K562 (cell line): ENCODE measurements around the gene CSNK2A1. TPM values are rescaled to one million over a fixed set of nuclear protein-coding genes. Genes with fewer than 3 reads are reported as not detected.

Experiments
- ATAC-seq: fragments of 200-7000 bp; cut with Tn5 transposase; 3 replicates; pipeline ENCODE4 v1.9.1; 2020; ENCODE audit warnings: moderate library complexity
- BruUV-seq: library from RNA; stranded (reverse); fragments of 400-500 nt; replicated peaks from 2 replicates; lab custom pipeline; 2021; lab: Mats Ljungman, UMichigan
- CTCF ChIA-PET: fragments of 300-600 bp; formaldehyde crosslinking; extraction: SDS; loops from one replicate; lab custom pipeline; 2021; ENCODE audit warnings: low intra/inter-chr PET ratio; lab: Yijun Ruan, JAX
- POLR2A ChIA-PET: fragments of 300-600, 350-650 bp; sonication (Branson Sonifier 250); formaldehyde crosslinking; extraction: SDS; loops from one replicate; lab custom pipeline; 2021; ENCODE audit warnings: antibody characterized with exemption, inconsistent platforms; lab: Yijun Ruan, JAX
- DNase-seq, 4 experiments: peaks; one replicate each; pipeline versions ENCODE4 v3.0.0 to v3.0.0-alpha.2; 2011 to 2018; ENCODE audit warnings: low spot score in 3 of 4, mixed read lengths in 3 of 4; ENCODE audit errors: extremely low read depth in 1 of 4
- FAIRE-seq: peaks from 2 replicates; lab custom pipeline; 2011; peaks lifted over from hg19 to GRCh38; lab: Jason Lieb, UNC
- H2AFZ ChIP-seq: 2 replicates; pipeline ENCODE4 v1.6.0; 2011; ENCODE audit warnings: low read depth, low read length, control low read depth, inconsistent platforms
- H3K27ac ChIP-seq: fragments of 200-600 bp; 3 replicates; pipeline ENCODE4 v1.8.0; 2011; ENCODE audit warnings: low read depth, mild to moderate bottlenecking, control low read depth, inconsistent platforms, low read length, moderate library complexity, mixed read lengths; ENCODE audit errors: extremely low read depth
- H3K27me3 ChIP-seq, 2 experiments: fragments of 300-600 bp in 1 of 2; 2 replicates in 1 of 2; 3 replicates in 1 of 2; pipeline versions ENCODE4 v1.6.0 to v1.8.0; 2011; ENCODE audit warnings: inconsistent platforms in 2 of 2, low read length in 2 of 2, mild to moderate bottlenecking in 1 of 2, mixed read lengths in 1 of 2, moderate library complexity in 1 of 2; ENCODE audit not compliant: control insufficient read depth in 2 of 2, insufficient read depth in 2 of 2
- H3K36me3 ChIP-seq: fragments of 300-600 bp; 3 replicates; pipeline ENCODE4 v1.8.0; 2011; ENCODE audit warnings: mild to moderate bottlenecking, low read length, inconsistent platforms; ENCODE audit not compliant: control insufficient read depth, insufficient read depth
- H3K4me1 ChIP-seq, 2 experiments: fragments of 200-600 bp in 1 of 2; replicated peaks in 1 of 2; 2 replicates in 1 of 2; 3 replicates in 1 of 2; pipeline versions ENCODE4 v1.5.1 to v1.8.0; 2011; ENCODE audit warnings: inconsistent platforms in 2 of 2, low read length in 2 of 2, mild to moderate bottlenecking in 1 of 2, mixed read lengths in 1 of 2, moderate library complexity in 1 of 2; ENCODE audit not compliant: control insufficient read depth in 2 of 2, insufficient read depth in 2 of 2
- H3K4me2 ChIP-seq: 2 replicates; pipeline ENCODE4 v1.6.1; 2011; ENCODE audit warnings: low read length, control low read depth, inconsistent platforms, mixed read lengths; ENCODE audit not compliant: insufficient read depth
- H3K4me3 ChIP-seq: fragments of 200-600 bp; sonication (generic), shearing (Covaris generic); 2 replicates; pipeline ENCODE4 v1.5.1; 2016; ENCODE audit warnings: control low read depth, inconsistent platforms
- H3K79me2 ChIP-seq: fragments of 200-600 bp; 3 replicates; pipeline ENCODE4 v1.8.0; 2011; ENCODE audit warnings: low read length, inconsistent platforms; ENCODE audit not compliant: control insufficient read depth, insufficient read depth
- H3K9ac ChIP-seq, 2 experiments: 2 replicates each; pipeline versions ENCODE4 v1.6.0 to v1.6.1; 2011; ENCODE audit warnings: low read depth in 2 of 2, low read length in 2 of 2, control low read depth in 1 of 2, inconsistent platforms in 1 of 2, mild to moderate bottlenecking in 1 of 2, mixed read lengths in 1 of 2; ENCODE audit not compliant: insufficient read depth in 1 of 2
- H3K9me1 ChIP-seq: one replicate; pipeline ENCODE4 v1.6.0; 2011; ENCODE audit warnings: inconsistent platforms, mild to moderate bottlenecking, low read length, moderate library complexity; ENCODE audit not compliant: control insufficient read depth, insufficient read depth
- H3K9me3 ChIP-seq: replicated peaks from 2 replicates; pipeline ENCODE4 v1.5.1; 2011; ENCODE audit warnings: low read depth, low read length, inconsistent platforms; ENCODE audit not compliant: control insufficient read depth, insufficient read depth
- H4K20me1 ChIP-seq: replicated peaks from 2 replicates; pipeline ENCODE4 v1.6.1; 2011; ENCODE audit warnings: low read length, inconsistent platforms, mixed read lengths; ENCODE audit not compliant: control insufficient read depth, insufficient read depth
- AFF1 ChIP-seq, 2 experiments: fragments of 450-650 bp; IDR thresholded peaks; 2 replicates each; pipeline ENCODE4 v1.6.1; 2018; ENCODE audit warnings: mild to moderate bottlenecking in 2 of 2, low read depth in 1 of 2; ENCODE audit not compliant: partially characterized antibody in 2 of 2
- EGR1 ChIP-seq: fragments of 450-650 bp; conservative IDR thresholded peaks from 2 replicates; pipeline ENCODE4 v1.6.1; 2017; ENCODE audit warnings: mild to moderate bottlenecking
- HCFC1 ChIP-seq: IDR thresholded peaks from 2 replicates; pipeline ENCODE4 v1.6.1; 2012; ENCODE audit warnings: low read depth, low read length, improper control_type of control experiment
- KDM2B ChIP-seq: fragments of 250-450 bp; sonication (Bioruptor Pico); IDR thresholded peaks from 2 replicates; pipeline ENCODE4 v1.8.0; 2021; ENCODE audit warnings: mild to moderate bottlenecking, moderate library complexity
- LARP7 ChIP-seq: fragments of 450-650 bp; IDR thresholded peaks from 2 replicates; pipeline ENCODE4 v1.6.1; 2016
- MEF2A ChIP-seq: IDR thresholded peaks from 2 replicates; pipeline ENCODE4 v1.6.1; 2011; ENCODE audit warnings: low read depth, mild to moderate bottlenecking, low read length, moderate library complexity; ENCODE audit not compliant: control insufficient read depth
- MEF2D ChIP-seq: conservative IDR thresholded peaks from 2 replicates; pipeline ENCODE4 v1.6.1; 2016; ENCODE audit warnings: low read depth, missing genetic modification characterization, missing compliant biosample characterization
- NEUROD1 ChIP-seq: fragments of 150-350 bp; IDR thresholded peaks from 2 replicates; pipeline ENCODE4 v1.6.1; 2014; ENCODE audit warnings: borderline replicate concordance, low read length, low read depth; ENCODE audit not compliant: partially characterized antibody
- POLR2B ChIP-seq: fragments of 450-650 bp; IDR thresholded peaks from 2 replicates; pipeline ENCODE4 v1.6.1; 2018; ENCODE audit warnings: low read depth; ENCODE audit not compliant: partially characterized antibody
- SETDB1 ChIP-seq: IDR thresholded peaks from one replicate; pipeline ENCODE4 v1.6.1; 2012; ENCODE audit warnings: low read length, control low read depth, inconsistent platforms
- TAL1 ChIP-seq: fragments of 450-650 bp; IDR thresholded peaks from 2 replicates; pipeline ENCODE4 v1.6.1; 2016; ENCODE audit warnings: mild to moderate bottlenecking
- VEZF1 ChIP-seq: fragments of 200-800 bp; sonication (Bioruptor generic); IDR thresholded peaks from 2 replicates; pipeline ENCODE4 v1.6.1; 2017; ENCODE audit warnings: missing genetic modification characterization, missing compliant biosample characterization
- XRCC3 ChIP-seq: fragments of 450-650 bp; IDR thresholded peaks from 2 replicates; pipeline ENCODE4 v1.6.1; 2017; ENCODE audit warnings: mild to moderate bottlenecking, moderate library complexity
- ZBTB7A ChIP-seq: IDR thresholded peaks from 2 replicates; pipeline ENCODE4 v1.6.1; 2011; ENCODE audit warnings: low read depth, mild to moderate bottlenecking, low read length, moderate library complexity, borderline replicate concordance; ENCODE audit not compliant: control insufficient read depth
- ZNF253 ChIP-seq: fragments of 250-450 bp; sonication (Bioruptor Pico); conservative IDR thresholded peaks from 2 replicates; pipeline ENCODE4 v1.6.1; 2021; ENCODE audit warnings: mild to moderate bottlenecking
- ZNF445 ChIP-seq: fragments of 250-450 bp; sonication (Bioruptor Pico); IDR thresholded peaks from 2 replicates; pipeline ENCODE4 v1.4.0; 2020; ENCODE audit warnings: low read depth, mild to moderate bottlenecking, moderate library complexity
- WGBS: fragments of 100-300 bp; shearing (Covaris generic); methylation state at CpG from one replicate; pipeline ENCODE4 v1.1.6; 2016; ENCODE audit warnings: low coverage, mixed read lengths; ENCODE audit not compliant: insufficient coverage; ENCODE audit errors: missing lambda C conversion rate; 5-methylcytosine and 5-hydroxymethylcytosine counted together
- in situ Hi-C: fragments of 300-500 bp; cut with MboI; formaldehyde crosslinking; loops from 4 replicates; pipeline ENCODE4 v1.15.0; 2018; ENCODE audit warnings: inconsistent platforms, mixed read lengths
- intact Hi-C: fragments of 100-400 bp; cut with micrococcal nuclease; formaldehyde crosslinking; loops from 2 replicates; pipeline ENCODE4 v1.14.2; 2022
- polyA plus RNA-seq, 8 experiments: library from polyadenylated mRNA; depleted of rRNA in 4 of 8; stranded (reverse) in 5 of 8; unstranded in 3 of 8; fragments of >200 nt; fragmentation: Nextera tagmentation in 2 of 8; fragmentation: Illumina TruSeq in 1 of 8; extraction: Ambion mirVana in 2 of 8; extraction: Trizol in 1 of 8; gene quantifications; 2 replicates each; pipeline versions ENCODE4 v1.2.1 to v1.2.3, GENCODE V29; 2011 to 2014; ENCODE audit warnings: inconsistent platforms in 1 of 8, missing spikeins in 1 of 8
- total RNA-seq, 7 experiments: library from RNA; depleted of rRNA in 6 of 7; stranded (reverse); fragments of >200 nt in 6 of 7; fragmentation: Illumina TruSeq in 2 of 7; extraction: Trizol in 2 of 7; gene quantifications; 2 replicates each; pipeline versions ENCODE4 v1.2.1 to v1.2.3, GENCODE V29; 2011 to 2021; ENCODE audit warnings: low replicate concordance in 1 of 7
- TF ChIP-seq, protein P1 (sequence below): sonication (generic); formaldehyde crosslinking; IDR thresholded peaks from 2 replicates; pipeline ENCODE4 v1.8.0; 2022; ENCODE audit warnings: missing genetic modification reagents, mild to moderate bottlenecking, moderate library complexity, borderline replicate concordance

The CSNK2A1 gene
- total and polyA plus RNA-seq, 9 of the 15 experiments (the other 6 are each of a cell fraction or from before 2014, with no cell fraction given), result 71.0 to 251 (median 103) TPM

DNA sequence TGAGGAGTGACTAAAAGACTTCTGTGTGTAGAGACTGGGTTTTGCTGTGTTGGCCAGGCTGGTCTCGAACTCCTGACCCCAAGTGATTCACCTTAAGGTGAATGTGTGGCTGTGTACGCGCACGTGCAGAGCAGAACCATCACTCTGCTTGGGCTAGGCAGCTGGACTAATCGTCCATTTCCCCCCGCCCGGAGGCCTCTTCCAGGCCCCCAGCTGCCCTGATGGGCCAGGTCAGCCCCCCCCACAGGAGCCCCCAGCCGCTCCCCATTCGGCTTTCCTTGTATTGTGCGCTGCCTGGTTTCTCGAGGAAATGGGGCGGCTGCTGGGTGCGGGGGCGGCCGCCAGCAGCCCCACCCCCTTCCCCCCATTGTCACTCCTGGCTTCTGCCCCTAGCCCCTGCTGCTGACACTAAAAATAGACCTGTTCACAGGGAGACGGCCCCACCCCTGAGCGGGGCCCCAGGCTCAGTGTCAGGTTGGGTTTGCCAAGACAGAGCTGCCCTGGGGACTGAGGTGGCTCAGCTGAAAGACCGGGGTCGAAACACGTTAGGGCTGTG lies 24.6 kb upstream of the CSNK2A1 start:
- ChIA-PET POLR2A (interaction anchor here (0.5 to 0.8 kb wide), 3 partner anchors 55 to 82 kb away, joined by 3 to 4 read pairs (median 3); no protein-coding TSS in a partner anchor), CTCF (no interaction called here)
- H3K9me3 ChIP-seq, result no peaks in the 10 kb centered on the region
- BruUV-seq, result no TSS peak
- H3K9me1 ChIP-seq, result no peaks in the 10 kb centered on the region
- H3K27ac ChIP-seq, result no peak overlapping the region
- H3K36me3 ChIP-seq, result no peaks in the 10 kb centered on the region
- in situ Hi-C loops, result no loop called here
- H3K4me2 ChIP-seq, result peak overlapping the region; percentile 52; the same call in 1 of the 2 replicates
- H3K4me1 ChIP-seq, result peaks cover 16 to 17% of the 10 kb centered on the region in 2 experiments; a peak in 4 of 5 replicates
- ATAC-seq, result peak; percentile 36
- H3K4me3 ChIP-seq, result no peak overlapping the region
- intact Hi-C loops, result no loop called here
- WGBS, result 5% methylated on average over 8 of the region's 20 CpGs
- peaks cover 0 to under 1% of the 10 kb centered on the region in 2 experiments; a peak in 1 of 5 replicates for H3K27me3 ChIP-seq
- no peaks in the 10 kb centered on the region for H3K79me2 ChIP-seq
- no peaks in the 10 kb centered on the region for H4K20me1 ChIP-seq
- H2AFZ ChIP-seq, result peak overlapping the region; percentile 50; the same call in 1 of the 2 replicates
- H3K9ac ChIP-seq, result peak overlapping the region in 1 of 2 experiments; percentile 55; a peak in 1 of 4 replicates
- DNase-seq, result peak; percentile 36 to 56 (median 45)
- FAIRE-seq, result no peak
- TF ChIP-seq, protein P1, sequence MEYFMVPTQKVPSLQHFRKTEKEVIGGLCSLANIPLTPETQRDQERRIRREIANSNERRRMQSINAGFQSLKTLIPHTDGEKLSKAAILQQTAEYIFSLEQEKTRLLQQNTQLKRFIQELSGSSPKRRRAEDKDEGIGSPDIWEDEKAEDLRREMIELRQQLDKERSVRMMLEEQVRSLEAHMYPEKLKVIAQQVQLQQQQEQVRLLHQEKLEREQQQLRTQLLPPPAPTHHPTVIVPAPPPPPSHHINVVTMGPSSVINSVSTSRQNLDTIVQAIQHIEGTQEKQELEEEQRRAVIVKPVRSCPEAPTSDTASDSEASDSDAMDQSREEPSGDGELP (CRISPR knock-in tag), result 0 out of 2 replicates have a peak, but pooled peaks have one; percentile 15
- TF ChIP-seq AFF1 (IDR thresholded peaks at IDR 0.05; ENCODE audit: low read depth in 1 of 2, partially characterized antibody in 2 of 2) (no peak), EGR1 (peak; percentile 79), VEZF1 (CRISPR knock-in tag) (peak; percentile 18; the same call in 1 of the 2 replicates), HCFC1 (no peak), TAL1 (no peak), NEUROD1 (no peak), MEF2A (peak; percentile 49; the same call in 1 of the 2 replicates), LARP7 (no peak), SETDB1 (no peak), XRCC3 (no peak), KDM2B (CRISPR knock-in tag) (no peak), POLR2B (no peak), ZBTB7A (peak; percentile 22; the same call in 1 of the 2 replicates), ZNF445 (CRISPR knock-in tag) (no peak), MEF2D (no peak), ZNF253 (no peak)
